CD8-positive, alpha-beta memory T cell (primary cell): ENCODE measurements around the gene PCDHGB3. TPM values are rescaled to one million over a fixed set of nuclear protein-coding genes. Genes with fewer than 3 reads are reported as not detected.
A peak's percentile ranks its signal among the peaks of the same experiment; 100 is the strongest.
"Not testable (repeated sequence)": the region's sequence is repeated elsewhere in the genome, so short reads cannot be mapped to it uniquely, and the experiment has no call there.

ENCODE experiments used
- CTCF ChIA-PET: fragments of 350-600 bp; sonication (Branson Sonifier 250); formaldehyde crosslinking; loops from one replicate; lab custom pipeline; 2021; ENCODE audit warnings: antibody characterized with exemption; lab: Charles Lee
- POLR2A ChIA-PET: fragments of 350-600 bp; sonication (Branson Sonifier 250); formaldehyde crosslinking; loops from one replicate; lab custom pipeline; 2021; ENCODE audit warnings: antibody characterized with exemption; lab: Charles Lee
- DNase-seq, 5 donors: peaks; one replicate each; pipeline versions ENCODE4 v3.0.0 to v3.0.0-alpha.2; 2020 to 2022; ENCODE audit warnings: mixed read lengths in 1 of 5
- H3K27ac ChIP-seq: one replicate; pipeline ENCODE4 v1.7.0; 2013; ENCODE audit warnings: low read depth, mild to moderate bottlenecking, low read length, moderate library complexity
- H3K27me3 ChIP-seq: 2 replicates; pipeline ENCODE4 v1.7.0; 2013; ENCODE audit warnings: low read length, mild to moderate bottlenecking; ENCODE audit not compliant: insufficient read depth, poor library complexity, severe bottlenecking
- H3K36me3 ChIP-seq: 2 replicates; pipeline ENCODE4 v1.7.0; 2013; ENCODE audit warnings: mild to moderate bottlenecking, low read length, moderate library complexity; ENCODE audit not compliant: insufficient read depth
- H3K4me1 ChIP-seq: 2 replicates; pipeline ENCODE4 v1.7.0; 2013; ENCODE audit warnings: mild to moderate bottlenecking, low read length, moderate library complexity; ENCODE audit not compliant: insufficient read depth
- H3K4me3 ChIP-seq: 2 replicates; pipeline ENCODE4 v1.7.0; 2013; ENCODE audit warnings: mild to moderate bottlenecking, low read length
- H3K9me3 ChIP-seq: 2 replicates; pipeline ENCODE4 v1.7.0; 2013; ENCODE audit warnings: mild to moderate bottlenecking, low read length
- H3K27ac Mint-ChIP-seq, 8 donors: one replicate each; pipeline ENCODE4 v1.8.0; 2020 to 2021; ENCODE audit warnings: mixed read lengths in 8 of 8, mild to moderate bottlenecking in 6 of 8, inconsistent platforms in 3 of 8, moderate library complexity in 3 of 8
- H3K27me3 Mint-ChIP-seq, 2 donors: one replicate each; pipeline ENCODE4 v1.8.0; 2020 to 2021; ENCODE audit warnings: mixed read lengths in 2 of 2, mild to moderate bottlenecking in 1 of 2, moderate library complexity in 1 of 2
- H3K36me3 Mint-ChIP-seq, 3 donors: one replicate each; pipeline ENCODE4 v1.8.0; 2020 to 2021; ENCODE audit warnings: mixed read lengths in 3 of 3, inconsistent platforms in 1 of 3, mild to moderate bottlenecking in 1 of 3
- H3K4me1 Mint-ChIP-seq, 3 donors: one replicate each; pipeline ENCODE4 v1.8.0; 2020 to 2021; ENCODE audit warnings: mixed read lengths in 3 of 3, inconsistent platforms in 1 of 3, mild to moderate bottlenecking in 1 of 3
- H3K4me3 Mint-ChIP-seq, 7 donors: one replicate each; pipeline ENCODE4 v1.8.0; 2020 to 2021; ENCODE audit warnings: mixed read lengths in 7 of 7, mild to moderate bottlenecking in 6 of 7, moderate library complexity in 4 of 7, inconsistent platforms in 2 of 7
- H3K9me3 Mint-ChIP-seq, 5 donors: one replicate each; pipeline ENCODE4 v1.8.0; 2020 to 2022; ENCODE audit warnings: mixed read lengths in 5 of 5, mild to moderate bottlenecking in 3 of 5, moderate library complexity in 2 of 5, inconsistent platforms in 1 of 5
- polyA plus RNA-seq: library from polyadenylated mRNA; unstranded; fragments of 300-500 nt; fragmentation: Illumina TruSeq; gene quantifications from one replicate; pipeline ENCODE4 v1.2.3, GENCODE V29; 2021
- total RNA-seq, 2 experiments: library from RNA; stranded (reverse); gene quantifications; one replicate each; pipeline ENCODE4 v1.2.3, GENCODE V29; 2021

Gene PCDHGB3
- total and polyA plus RNA-seq, 3 experiments from 2014 or later = 0.18 to 0.28 TPM; not detected in 1

GRCh38 chr5:141338538-141339306 is 31.3 kb upstream of the PCDHGB3 start, which contains the start of gene PCDHGA2:
Gene PCDHGA2, plus strand, starts transcription at chr5:141338760.
- Mint-ChIP-seq H3K36me3 (peaks cover 3 to 16% (median 7%) of the 10 kb centered on the region in 3 donors), H3K9me3 (peaks cover 40 to 80% (median 70%) of the 10 kb centered on the region in 5 donors), H3K4me3 (no peak within 1 kb of the TSS), H3K27ac (peak within 1 kb of the TSS in 1 of 8 donors; percentile 5), H3K27me3 (peaks cover 76 to 86% of the 10 kb centered on the region in 2 donors), H3K4me1 (no peaks in the 10 kb centered on the region)
- Histone ChIP-seq H3K27ac (no peak within 1 kb of the TSS), H3K27me3 (no peaks in the 10 kb centered on the region), H3K4me1 (no peaks in the 10 kb centered on the region), H3K36me3 (no peaks in the 10 kb centered on the region), H3K4me3 (no peak within 1 kb of the TSS), H3K9me3 (no peaks in the 10 kb centered on the region)
- no peak for DNase-seq
- ChIA-PET CTCF (interaction anchor here (1.0 to 1.4 kb wide), 2 partner anchors 8 to 15 kb away, joined by 3 to 4 read pairs; partner anchors contain the start of gene PCDHGA1), POLR2A (no interaction called here)

- H3K4me3 ChIP-seq, H3K27ac Mint-ChIP-seq, H3K4me1 ChIP-seq, CTCF ChIA-PET, H3K9me3 ChIP-seq, DNase-seq, POLR2A ChIA-PET, H3K4me3 Mint-ChIP-seq, H3K36me3 ChIP-seq, H3K27me3 ChIP-seq, H3K4me1 Mint-ChIP-seq, H3K27ac ChIP-seq: not testable (repeated sequence)
- H3K9me3 Mint-ChIP-seq = peaks cover 30 to 80% (median 69%) of the 10 kb centered on the region in 5 donors
- peaks cover 1 to 18% (median 5%) of the 10 kb centered on the region in 3 donors for H3K36me3 Mint-ChIP-seq
- H3K27me3 Mint-ChIP-seq = peaks cover 75 to 78% of the 10 kb centered on the region in 2 donors
These were observed 29.2 kb upstream of the PCDHGB3 start for GRCh38 chr5:141340781-141341354.

- H3K27ac Mint-ChIP-seq = no peak overlapping the region
- Histone ChIP-seq H3K27ac (no peak overlapping the region), H3K4me1 (no peaks in the 10 kb centered on the region), H3K9me3 (peaks cover 4% of the 10 kb centered on the region), H3K4me3 (no peak overlapping the region), H3K36me3 (no peaks in the 10 kb centered on the region), H3K27me3 (no peaks in the 10 kb centered on the region)
- ChIA-PET POLR2A (no interaction called here), CTCF (interaction anchor here (1.5 kb wide), 1 partner anchor 12 kb away, joined by 3 read pairs; the partner anchor contains the start of gene PCDHGA1)
- H3K4me3 Mint-ChIP-seq = no peak overlapping the region
- H3K4me1 Mint-ChIP-seq = no peaks in the 10 kb centered on the region
- peaks cover 1 to 10% (median 3%) of the 10 kb centered on the region in 3 donors for H3K36me3 Mint-ChIP-seq
- peaks cover 20 to 75% (median 63%) of the 10 kb centered on the region in 5 donors for H3K9me3 Mint-ChIP-seq
- peaks cover 62 to 76% of the 10 kb centered on the region in 2 donors for H3K27me3 Mint-ChIP-seq
- DNase-seq = no peak
These were observed 27.3 kb upstream of the PCDHGB3 start for GRCh38 chr5:141342773-141343172.

GRCh38 chr5:141343242-141343952 is 26.6 kb upstream of the PCDHGB3 start, which contains the start of gene PCDHGA3:
Gene PCDHGA3, plus strand, starts transcription at chr5:141343829. Its CDS starts 205 bp downstream, at chr5:141344034.
- no peaks in the 10 kb centered on the region for H3K4me1 Mint-ChIP-seq
- H3K27me3 ChIP-seq = no peaks in the 10 kb centered on the region
- peaks cover 57 to 75% of the 10 kb centered on the region in 2 donors for H3K27me3 Mint-ChIP-seq
- H3K9me3 ChIP-seq = peaks cover 4% of the 10 kb centered on the region
- H3K36me3 Mint-ChIP-seq = peaks cover 1 to 10% (median 3%) of the 10 kb centered on the region in 3 donors
- H3K4me3 Mint-ChIP-seq = peak within 1 kb of the TSS in 5 of 7 donors; percentile 44 to 74 (median 62)
- H3K36me3 ChIP-seq = no peaks in the 10 kb centered on the region
- DNase-seq = no peak
- no peak within 1 kb of the TSS for H3K27ac ChIP-seq
- peaks cover 14 to 70% (median 58%) of the 10 kb centered on the region in 5 donors for H3K9me3 Mint-ChIP-seq
- ChIA-PET CTCF (no interaction called here), POLR2A (no interaction called here)
- no peaks in the 10 kb centered on the region for H3K4me1 ChIP-seq
- H3K4me3 ChIP-seq = no peak within 1 kb of the TSS
- no peak within 1 kb of the TSS for H3K27ac Mint-ChIP-seq

- Mint-ChIP-seq H3K27ac (no peak overlapping the region), H3K4me3 (peak overlapping the region in 5 of 7 donors; percentile 44 to 74 (median 62)), H3K27me3 (peaks cover 59 to 74% of the 10 kb centered on the region in 2 donors), H3K9me3 (peaks cover 13 to 71% (median 51%) of the 10 kb centered on the region in 5 donors), H3K36me3 (peaks cover 1 to 10% (median 3%) of the 10 kb centered on the region in 3 donors), H3K4me1 (no peaks in the 10 kb centered on the region)
- no peak overlapping the region for H3K4me3 ChIP-seq
- ChIA-PET CTCF (no interaction called here), POLR2A (no interaction called here)
- no peaks in the 10 kb centered on the region for H3K36me3 ChIP-seq
- H3K9me3 ChIP-seq = peaks cover 4% of the 10 kb centered on the region
- H3K27me3 ChIP-seq = peaks cover 6% of the 10 kb centered on the region
- DNase-seq = no peak
- no peak overlapping the region for H3K27ac ChIP-seq
- no peaks in the 10 kb centered on the region for H3K4me1 ChIP-seq
These were observed 26.0 kb upstream of the PCDHGB3 start for GRCh38 chr5:141343953-141344463.

- Mint-ChIP-seq H3K27ac (no peak overlapping the region), H3K27me3 (peaks cover 58 to 77% of the 10 kb centered on the region in 2 donors), H3K4me1 (no peaks in the 10 kb centered on the region), H3K36me3 (peaks cover 0 to 5% (median 3%) of the 10 kb centered on the region in 3 donors), H3K4me3 (no peak overlapping the region), H3K9me3 (peaks cover 10 to 65% (median 47%) of the 10 kb centered on the region in 5 donors)
- Histone ChIP-seq H3K4me1 (no peaks in the 10 kb centered on the region), H3K27me3 (peaks cover 6% of the 10 kb centered on the region), H3K4me3 (no peak overlapping the region), H3K36me3 (no peaks in the 10 kb centered on the region), H3K27ac (no peak overlapping the region), H3K9me3 (peaks cover 4% of the 10 kb centered on the region)
- POLR2A ChIA-PET = no interaction called here
- CTCF ChIA-PET = no interaction called here
- no peak for DNase-seq
These were observed 24.7 kb upstream of the PCDHGB3 start for GRCh38 chr5:141345327-141345726.

- H3K9me3 Mint-ChIP-seq = peaks cover 10 to 71% (median 48%) of the 10 kb centered on the region in 5 donors
- POLR2A ChIA-PET, H3K4me1 ChIP-seq, H3K4me3 Mint-ChIP-seq, H3K9me3 ChIP-seq, H3K4me3 ChIP-seq, DNase-seq, H3K27ac ChIP-seq, CTCF ChIA-PET, H3K36me3 ChIP-seq, H3K27ac Mint-ChIP-seq, H3K4me1 Mint-ChIP-seq, H3K36me3 Mint-ChIP-seq: not testable (repeated sequence)
- peaks cover 12% of the 10 kb centered on the region for H3K27me3 ChIP-seq
- peaks cover 61 to 81% of the 10 kb centered on the region in 2 donors for H3K27me3 Mint-ChIP-seq
These were observed 24.0 kb upstream of the PCDHGB3 start for GRCh38 chr5:141346017-141346416.
